GM10248 (cell line): ENCODE results near the gene IL1RL2.

ENCODE experiments used
- CTCF ChIA-PET: fragments of 300-600 bp; sonication (Branson Sonifier 250); formaldehyde crosslinking; extraction: SDS; loops from one replicate; lab custom pipeline; 2021; ENCODE audit warnings: antibody characterized with exemption; lab: Yijun Ruan, JAX
- POLR2A ChIA-PET: fragments of 350-650 bp; sonication (Branson Sonifier 250); formaldehyde crosslinking; extraction: SDS; loops from one replicate; lab custom pipeline; 2020; ENCODE audit warnings: antibody characterized with exemption; lab: Yijun Ruan, JAX
- DNase-seq: peaks from one replicate; pipeline ENCODE4 v3.0.0; 2012; ENCODE audit errors: extremely low spot score
- TF ChIP-seq, protein P1 (sequence below): IDR thresholded peaks from 2 replicates; pipeline ENCODE4 v1.5.1; 2012; ENCODE audit warnings: mild to moderate bottlenecking, low read depth; ENCODE audit errors: extremely low read depth, missing control alignments, control extremely low read depth

Gene IL1RL2

DNA sequence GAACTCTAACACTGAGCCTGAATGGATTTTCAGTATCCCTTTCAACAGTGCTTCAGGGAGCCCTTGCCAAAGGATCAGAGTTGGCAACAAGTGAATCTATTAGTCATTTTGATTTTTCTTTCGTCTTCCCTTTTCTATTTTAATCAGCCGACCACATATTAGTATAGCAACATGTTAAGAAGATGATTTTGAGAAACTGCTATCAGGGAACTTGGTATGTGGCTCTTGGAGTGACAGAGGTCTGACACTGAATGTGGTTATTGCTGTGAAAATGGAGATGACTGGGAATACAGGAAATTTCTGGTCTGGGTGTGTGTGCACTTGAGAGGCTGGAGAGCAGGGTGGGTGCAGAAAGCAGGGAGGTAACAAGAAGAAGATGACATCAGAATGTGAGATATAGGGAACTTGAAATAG lies 95.9 kb downstream of the IL1RL2 start:
- CTCF ChIA-PET = interaction anchor here (1.8 kb wide), 1 partner anchor 263 kb away, joined by 4 read pairs; no protein-coding TSS in a partner anchor
- DNase-seq = no peak
- TF ChIP-seq, protein P1, sequence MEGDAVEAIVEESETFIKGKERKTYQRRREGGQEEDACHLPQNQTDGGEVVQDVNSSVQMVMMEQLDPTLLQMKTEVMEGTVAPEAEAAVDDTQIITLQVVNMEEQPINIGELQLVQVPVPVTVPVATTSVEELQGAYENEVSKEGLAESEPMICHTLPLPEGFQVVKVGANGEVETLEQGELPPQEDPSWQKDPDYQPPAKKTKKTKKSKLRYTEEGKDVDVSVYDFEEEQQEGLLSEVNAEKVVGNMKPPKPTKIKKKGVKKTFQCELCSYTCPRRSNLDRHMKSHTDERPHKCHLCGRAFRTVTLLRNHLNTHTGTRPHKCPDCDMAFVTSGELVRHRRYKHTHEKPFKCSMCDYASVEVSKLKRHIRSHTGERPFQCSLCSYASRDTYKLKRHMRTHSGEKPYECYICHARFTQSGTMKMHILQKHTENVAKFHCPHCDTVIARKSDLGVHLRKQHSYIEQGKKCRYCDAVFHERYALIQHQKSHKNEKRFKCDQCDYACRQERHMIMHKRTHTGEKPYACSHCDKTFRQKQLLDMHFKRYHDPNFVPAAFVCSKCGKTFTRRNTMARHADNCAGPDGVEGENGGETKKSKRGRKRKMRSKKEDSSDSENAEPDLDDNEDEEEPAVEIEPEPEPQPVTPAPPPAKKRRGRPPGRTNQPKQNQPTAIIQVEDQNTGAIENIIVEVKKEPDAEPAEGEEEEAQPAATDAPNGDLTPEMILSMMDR = no peak
- POLR2A ChIA-PET = no interaction called here

DNA sequence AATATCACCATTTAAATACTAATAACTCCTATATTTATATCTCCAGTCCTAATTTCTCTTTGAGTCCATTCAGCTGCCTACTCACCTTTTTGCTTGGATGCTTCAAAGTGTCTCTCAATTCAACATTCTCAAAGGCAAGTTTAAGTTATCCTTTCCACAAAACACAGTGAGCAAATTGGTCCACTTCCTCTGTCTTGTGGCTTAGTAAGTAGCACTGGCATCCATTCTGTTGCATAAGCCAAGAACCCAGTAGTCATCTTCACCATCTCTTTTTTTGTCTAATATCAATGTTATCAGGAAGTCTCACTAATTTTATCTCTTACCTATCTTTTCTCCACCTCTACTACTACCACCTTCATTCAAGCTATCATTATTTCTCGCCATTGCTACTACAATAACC lies 97.2 kb downstream of the IL1RL2 start:
- TF ChIP-seq, protein P1 = no peak
- DNase-seq = no peak
- POLR2A ChIA-PET = no interaction called here
- CTCF ChIA-PET = interaction anchor here (0.9 to 2.2 kb wide), 2 partner anchors 14 to 43 kb away, joined by 3 to 7 read pairs; no protein-coding TSS in a partner anchor

GRCh38 chr2:102284611-102285010 lies 97.8 kb downstream of the IL1RL2 start:
- ChIA-PET POLR2A (no interaction called here), CTCF (interaction anchor here (0.9 to 2.2 kb wide), 3 partner anchors 15 to 43 kb away, joined by 3 to 7 read pairs (median 3); no protein-coding TSS in a partner anchor)
- TF ChIP-seq, protein P1 = no peak
- no peak for DNase-seq

DNA sequence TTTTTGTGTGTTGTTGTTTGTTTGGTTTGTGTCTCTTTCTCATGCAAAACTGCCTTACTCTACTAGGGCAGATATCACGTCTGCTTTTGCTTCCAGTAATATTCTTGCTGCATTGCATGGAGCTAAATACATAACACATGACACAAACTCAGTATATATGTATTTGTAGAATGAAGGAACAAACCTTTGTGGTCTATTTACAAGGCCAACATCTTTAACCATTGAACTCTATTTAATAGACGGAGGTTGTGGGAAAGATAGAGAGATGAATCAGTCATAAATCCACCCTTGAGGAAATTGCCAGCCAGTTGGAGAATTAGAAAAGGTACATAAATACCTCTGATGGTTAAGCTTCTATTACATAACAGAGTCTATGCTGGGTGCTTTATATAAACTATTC lies 98.5 kb downstream of the IL1RL2 start:
- no peak for DNase-seq
- TF ChIP-seq, protein P1 = no peak
- POLR2A ChIA-PET = no interaction called here
- CTCF ChIA-PET = interaction anchor here (1.0 to 2.2 kb wide), 2 partner anchors 44 to 71 kb away, joined by 3 to 7 read pairs; partner anchors contain the start of gene IL18R1

DNA sequence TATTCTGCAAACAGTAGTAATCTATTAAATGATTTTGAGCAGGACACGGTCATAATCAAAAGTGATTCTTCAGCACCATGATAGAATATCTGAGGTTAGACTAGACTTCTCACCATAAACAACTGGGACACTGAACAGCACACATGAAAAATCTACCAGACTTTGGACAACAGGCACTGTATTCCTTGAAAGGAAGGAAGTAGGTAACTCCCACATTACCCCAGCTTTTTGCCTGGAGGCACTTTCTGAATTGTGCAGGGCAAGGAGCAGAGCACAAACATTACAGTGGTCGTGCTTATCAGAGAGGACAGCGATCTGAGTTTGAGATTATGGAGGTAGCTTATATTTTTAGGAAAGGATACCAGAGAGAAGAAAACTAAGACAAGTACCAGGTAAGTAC lies 99.2 kb downstream of the IL1RL2 start:
- POLR2A ChIA-PET = no interaction called here
- TF ChIP-seq, protein P1 = no peak
- DNase-seq = no peak
- CTCF ChIA-PET = interaction anchor here (1.0 to 2.2 kb wide), 5 partner anchors 8 to 70 kb away, joined by 3 to 7 read pairs (median 3); partner anchors contain the start of gene IL18R1

- ChIA-PET CTCF (interaction anchor here (0.7 to 1.4 kb wide), 2 partner anchors 17 to 48 kb away, joined by 3 read pairs; no protein-coding TSS in a partner anchor), POLR2A (no interaction called here)
- TF ChIP-seq, protein P1 = no peak
- DNase-seq = no peak
Observed at GRCh38 chr2:102289129-102289528, 102.3 kb downstream of the IL1RL2 start.
